PC-3 (cell line): ENCODE data around the gene PSG11.
"Not testable (repeated sequence)": the region's sequence is repeated elsewhere in the genome, so short reads cannot be mapped to it uniquely, and the experiment has no call there.

Experiments used
- EZH2 ChIP-seq: fragments of 300-600 bp; sonication (generic); IDR thresholded peaks from one replicate; pipeline ENCODE4 v1.6.1; 2017; ENCODE audit warnings: antibody characterized with exemption, mild to moderate bottlenecking, low read length; ENCODE audit not compliant: unreplicated experiment
- TF ChIP-seq, protein P1 (sequence below): fragments of 300-600 bp; sonication (generic); conservative IDR thresholded peaks from 2 replicates; pipeline ENCODE4 v1.5.1; 2017; ENCODE audit warnings: antibody characterized with exemption, low read depth, mild to moderate bottlenecking, low read length

DNA sequence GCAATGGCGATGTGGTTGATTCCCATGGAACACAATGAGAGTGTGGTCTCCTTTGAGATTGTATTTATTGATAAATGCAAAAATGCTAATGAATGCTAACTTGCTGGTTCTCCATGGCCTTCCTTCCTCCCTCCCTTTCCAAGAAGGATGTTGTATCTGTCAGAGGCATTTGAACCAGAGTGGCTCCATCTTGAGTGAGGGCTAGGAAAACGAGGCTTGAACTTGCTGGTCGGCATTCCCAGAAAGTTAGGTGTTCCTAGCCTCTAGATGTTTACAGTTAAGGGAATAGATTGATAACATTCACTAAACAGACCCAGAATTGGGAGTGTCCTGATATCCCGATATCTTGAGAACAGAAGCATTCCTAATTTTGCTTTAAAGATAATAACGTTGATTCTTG, 54.8 kb downstream of the PSG11 start:
- TF ChIP-seq, protein P1, sequence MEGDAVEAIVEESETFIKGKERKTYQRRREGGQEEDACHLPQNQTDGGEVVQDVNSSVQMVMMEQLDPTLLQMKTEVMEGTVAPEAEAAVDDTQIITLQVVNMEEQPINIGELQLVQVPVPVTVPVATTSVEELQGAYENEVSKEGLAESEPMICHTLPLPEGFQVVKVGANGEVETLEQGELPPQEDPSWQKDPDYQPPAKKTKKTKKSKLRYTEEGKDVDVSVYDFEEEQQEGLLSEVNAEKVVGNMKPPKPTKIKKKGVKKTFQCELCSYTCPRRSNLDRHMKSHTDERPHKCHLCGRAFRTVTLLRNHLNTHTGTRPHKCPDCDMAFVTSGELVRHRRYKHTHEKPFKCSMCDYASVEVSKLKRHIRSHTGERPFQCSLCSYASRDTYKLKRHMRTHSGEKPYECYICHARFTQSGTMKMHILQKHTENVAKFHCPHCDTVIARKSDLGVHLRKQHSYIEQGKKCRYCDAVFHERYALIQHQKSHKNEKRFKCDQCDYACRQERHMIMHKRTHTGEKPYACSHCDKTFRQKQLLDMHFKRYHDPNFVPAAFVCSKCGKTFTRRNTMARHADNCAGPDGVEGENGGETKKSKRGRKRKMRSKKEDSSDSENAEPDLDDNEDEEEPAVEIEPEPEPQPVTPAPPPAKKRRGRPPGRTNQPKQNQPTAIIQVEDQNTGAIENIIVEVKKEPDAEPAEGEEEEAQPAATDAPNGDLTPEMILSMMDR: not testable (repeated sequence)
- TF ChIP-seq EZH2: not testable (repeated sequence)
